ENCODE data around the gene TTC7B.

TTC7B gene

GRCh38 chr14:90620568-90621077 lies 195.6 kb downstream of the TTC7B start:
- TF ChIP-seq ZFX (IDR thresholded peaks at IDR 0.05) (no peak), CTCF (conservative IDR thresholded peaks at IDR 0.05) (no peak)
- no peak overlapping the region for H3K27ac ChIP-seq

GRCh38 chr14:90619911-90620310 lies 196.3 kb downstream of the TTC7B start:
- no peak overlapping the region for H3K27ac ChIP-seq
- no peak for TF ChIP-seq ZFX (IDR thresholded peaks at IDR 0.05)
- no peak for TF ChIP-seq CTCF (conservative IDR thresholded peaks at IDR 0.05)

GRCh38 chr14:90617961-90618360 lies 198.3 kb downstream of the TTC7B start:
- TF ChIP-seq ZFX (IDR thresholded peaks at IDR 0.05) (no peak), CTCF (conservative IDR thresholded peaks at IDR 0.05) (no peak)
- no peak overlapping the region for H3K27ac ChIP-seq

- TF ChIP-seq CTCF (conservative IDR thresholded peaks at IDR 0.05) (no peak), ZFX (IDR thresholded peaks at IDR 0.05) (no peak)
- no peak overlapping the region for H3K27ac ChIP-seq
These were observed 199.3 kb downstream of the TTC7B start for GRCh38 chr14:90616881-90617280.

GRCh38 chr14:90616313-90616712 lies 199.9 kb downstream of the TTC7B start:
- H3K27ac ChIP-seq: no peak overlapping the region
- TF ChIP-seq ZFX (IDR thresholded peaks at IDR 0.05) (no peak), CTCF (conservative IDR thresholded peaks at IDR 0.05) (no peak)

GRCh38 chr14:90615517-90616060 lies 200.6 kb downstream of the TTC7B start:
- TF ChIP-seq ZFX (IDR thresholded peaks at IDR 0.05) (no peak), CTCF (conservative IDR thresholded peaks at IDR 0.05) (no peak)

GRCh38 chr14:90614696-90615516 lies 201.3 kb downstream of the TTC7B start:
- TF ChIP-seq ZFX (IDR thresholded peaks at IDR 0.05): no peak
- no peak for TF ChIP-seq CTCF (conservative IDR thresholded peaks at IDR 0.05)
- no peak overlapping the region for H3K27ac ChIP-seq

More at GRCh38 chr14:90615517-90616060, 200.6 kb downstream of the TTC7B start:
- no peak overlapping the region for H3K27ac ChIP-seq

Measured in C4-2B (cell line).